Activated CD8-positive, alpha-beta T cell treated with anti-CD3 and anti-CD28 coated beads for 36 hours (primary cell): ENCODE data around the gene RBMX2. TPM values are rescaled to one million over a fixed set of nuclear protein-coding genes. Genes with fewer than 3 reads are reported as not detected.
"Not testable (repeated sequence)": the region's sequence is repeated elsewhere in the genome, so short reads cannot be mapped to it uniquely, and the experiment has no call there.

Source experiments
- ATAC-seq: fragments of 200-7000 bp; cut with Tn5 transposase; one replicate; pipeline ENCODE4 v1.10.0; 2021; ENCODE audit warnings: mild to moderate bottlenecking, moderate library complexity
- CTCF ChIA-PET: fragments of 350-600 bp; sonication (Branson Sonifier 250); formaldehyde crosslinking; loops from one replicate; lab custom pipeline; 2021; ENCODE audit warnings: antibody characterized with exemption; lab: Charles Lee
- POLR2A ChIA-PET: fragments of 350-600 bp; sonication (Branson Sonifier 250); formaldehyde crosslinking; loops from one replicate; lab custom pipeline; 2021; ENCODE audit warnings: antibody characterized with exemption; lab: Charles Lee
- DNase-seq: peaks from one replicate; pipeline ENCODE4 v3.0.0-alpha.2; 2020
- H3K27ac Mint-ChIP-seq: one replicate; pipeline ENCODE4 v1.8.0; 2021; ENCODE audit warnings: mild to moderate bottlenecking, mixed read lengths
- H3K27me3 Mint-ChIP-seq: one replicate; pipeline ENCODE4 v1.8.0; 2021; ENCODE audit warnings: mixed read lengths
- H3K36me3 Mint-ChIP-seq: one replicate; pipeline ENCODE4 v1.8.0; 2021; ENCODE audit warnings: low read depth, mixed read lengths
- H3K4me1 Mint-ChIP-seq: one replicate; pipeline ENCODE4 v1.8.0; 2021; ENCODE audit warnings: low read depth, mixed read lengths
- H3K4me3 Mint-ChIP-seq: one replicate; pipeline ENCODE4 v1.8.0; 2021; ENCODE audit warnings: mild to moderate bottlenecking, moderate library complexity, mixed read lengths
- H3K9me3 Mint-ChIP-seq: one replicate; pipeline ENCODE4 v1.8.0; 2021; ENCODE audit warnings: mixed read lengths
- CTCF ChIP-seq: fragments of 200-600 bp; IDR thresholded peaks from one replicate; pipeline ENCODE4 v1.8.0; 2022; ENCODE audit warnings: antibody characterized with exemption, mild to moderate bottlenecking
- intact Hi-C: fragments of 100-400 bp; cut with micrococcal nuclease; formaldehyde crosslinking; loops from one replicate; pipeline ENCODE4 v1.10.0; 2022
- total RNA-seq, 2 experiments: library from RNA; stranded (reverse); gene quantifications; one replicate each; pipeline ENCODE4 v1.2.3, GENCODE V29; 2021

Gene RBMX2, protein sequence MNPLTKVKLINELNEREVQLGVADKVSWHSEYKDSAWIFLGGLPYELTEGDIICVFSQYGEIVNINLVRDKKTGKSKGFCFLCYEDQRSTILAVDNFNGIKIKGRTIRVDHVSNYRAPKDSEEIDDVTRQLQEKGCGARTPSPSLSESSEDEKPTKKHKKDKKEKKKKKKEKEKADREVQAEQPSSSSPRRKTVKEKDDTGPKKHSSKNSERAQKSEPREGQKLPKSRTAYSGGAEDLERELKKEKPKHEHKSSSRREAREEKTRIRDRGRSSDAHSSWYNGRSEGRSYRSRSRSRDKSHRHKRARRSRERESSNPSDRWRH
- total RNA-seq, result 10 to 100 TPM; 25.4 to 27.9 TPM

GRCh38 chrX:130401415-130402207, at the start of gene RBMX2:
RBMX2 (plus strand) TSS chrX:130401987; CDS start chrX:130402033, 46 bp downstream.
- peak; percentile 95 for ATAC-seq
- peaks cover 3% of the 10 kb centered on the region for H3K27me3 Mint-ChIP-seq
- POLR2A ChIA-PET, result interaction anchor here (0.7 kb wide), 1 partner anchor 11 kb away, joined by 3 read pairs; no protein-coding TSS in a partner anchor

GRCh38 chrX:130352050-130352449, 49.7 kb upstream of the RBMX2 start:
- DNase-seq, H3K27ac Mint-ChIP-seq, H3K4me3 Mint-ChIP-seq, CTCF ChIA-PET, H3K27me3 Mint-ChIP-seq, ATAC-seq, H3K9me3 Mint-ChIP-seq, H3K4me1 Mint-ChIP-seq, intact Hi-C loops: not testable (repeated sequence)
- peaks cover 11% of the 10 kb centered on the region for H3K36me3 Mint-ChIP-seq
- POLR2A ChIA-PET, result interaction anchor here (1.1 kb wide), 1 partner anchor 13 kb away, joined by 3 read pairs; no protein-coding TSS in a partner anchor

More at GRCh38 chrX:130401415-130402207, at the start of gene RBMX2:
- intact Hi-C loops, result no loop called here
- Mint-ChIP-seq H3K36me3 (peaks cover 15% of the 10 kb centered on the region), H3K4me1 (peaks cover 20% of the 10 kb centered on the region), H3K4me3 (peak within 1 kb of the TSS; percentile 87), H3K27ac (peak within 1 kb of the TSS; percentile 94), H3K9me3 (no peaks in the 10 kb centered on the region)
- CTCF ChIA-PET, result interaction anchor here (1.4 kb wide), 1 partner anchor 515 kb away, joined by 3 read pairs; no protein-coding TSS in a partner anchor
- DNase-seq, result peak; percentile 63
- TF ChIP-seq CTCF, result no peak

GRCh38 chrX:130376077-130376476, 25.7 kb upstream of the RBMX2 start:
- no peaks in the 10 kb centered on the region for H3K9me3 Mint-ChIP-seq
- no peak overlapping the region for H3K27ac Mint-ChIP-seq
- CTCF ChIA-PET, result no interaction called here
- peaks cover 2% of the 10 kb centered on the region for H3K36me3 Mint-ChIP-seq
- DNase-seq (no peak), ATAC-seq (no peak)
- intact Hi-C loops, result no loop called here
- H3K4me3 Mint-ChIP-seq, result no peak overlapping the region
- no peak for TF ChIP-seq CTCF
- no peaks in the 10 kb centered on the region for H3K4me1 Mint-ChIP-seq
- H3K27me3 Mint-ChIP-seq, result no peaks in the 10 kb centered on the region
- POLR2A ChIA-PET, result no interaction called here

GRCh38 chrX:130378024-130378669, 23.6 kb upstream of the RBMX2 start:
- no peak for ATAC-seq
- intact Hi-C loops, result no loop called here
- Mint-ChIP-seq H3K27me3 (no peaks in the 10 kb centered on the region), H3K36me3 (no peaks in the 10 kb centered on the region), H3K9me3 (no peaks in the 10 kb centered on the region), H3K4me3 (no peak overlapping the region), H3K4me1 (no peaks in the 10 kb centered on the region), H3K27ac (no peak overlapping the region)
- no peak for DNase-seq
- ChIA-PET CTCF (no interaction called here), POLR2A (no interaction called here)
- no peak for TF ChIP-seq CTCF

DNA sequence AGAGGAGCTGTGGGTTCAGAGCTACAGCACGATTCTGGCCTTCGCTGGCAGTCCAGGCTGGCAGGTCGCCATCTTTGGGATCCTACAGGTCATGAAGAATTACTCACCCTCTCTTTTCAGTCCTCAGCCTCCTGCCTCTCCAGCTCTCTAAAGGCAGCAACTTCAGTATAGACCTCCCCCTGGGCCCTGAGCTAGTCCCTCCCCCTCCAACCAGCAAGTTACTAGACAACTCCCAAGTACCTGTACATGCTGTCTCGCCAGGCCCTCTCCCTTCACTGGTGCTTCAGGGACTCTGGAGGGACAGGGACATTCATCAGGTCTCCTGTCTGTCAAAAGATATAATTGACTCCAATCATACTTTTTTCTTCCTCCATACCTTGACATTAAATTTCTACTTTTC, 16.3 kb upstream of the RBMX2 start, which contains the start of gene GPR119:
Gene GPR119 (minus strand): TSS at position 155 of the 400 bp plus-strand sequence. CDS start 227 bp downstream, outside the sequence.
- Mint-ChIP-seq H3K27me3 (no peaks in the 10 kb centered on the region), H3K27ac (no peak within 1 kb of the TSS), H3K9me3 (no peaks in the 10 kb centered on the region), H3K36me3 (no peaks in the 10 kb centered on the region), H3K4me1 (no peaks in the 10 kb centered on the region), H3K4me3 (no peak within 1 kb of the TSS)
- intact Hi-C loops, result no loop called here
- no peak for ATAC-seq
- ChIA-PET CTCF (interaction anchor here (2.1 kb wide), 1 partner anchor 8 kb away, joined by 7 read pairs; no protein-coding TSS in a partner anchor), POLR2A (no interaction called here)
- no peak for DNase-seq
- TF ChIP-seq CTCF, result no peak
